Measurements from ENCODE around the gene CASZ1.

- TF ChIP-seq EP300 (IDR thresholded peaks at IDR 0.05) (no peak), CTCF (IDR thresholded peaks at IDR 0.05) (no peak), POLR2A (IDR thresholded peaks at IDR 0.05) (no peak)
These were observed 29.1 kb upstream of the CASZ1 start for GRCh38 chr1:10825592-10825991.
